LHCN-M2 (cell line): Measurements from ENCODE around the gene MTMR10. TPM values are rescaled to one million over a fixed set of nuclear protein-coding genes. Genes with fewer than 3 reads are reported as not detected.

Experiments
- DNase-seq: peaks from one replicate; pipeline ENCODE4 v3.0.0-alpha.2; 2012; ENCODE audit warnings: low read depth
- total RNA-seq: library from RNA; depleted of rRNA; stranded (reverse); fragments of >200 nt; gene quantifications from 2 replicates; pipeline ENCODE4 v1.2.3, GENCODE V29; 2014

The MTMR10 gene
- total RNA-seq, 1 experiment from 2014 or later, result 8.8 TPM

GRCh38 chr15:31013863-31014607 lies 22.6 kb upstream of the MTMR10 start:
- DNase-seq, result no peak

- DNase-seq, result no peak
Observed at GRCh38 chr15:31012455-31012854, 21.0 kb upstream of the MTMR10 start.

GRCh38 chr15:31010036-31010435 lies 18.6 kb upstream of the MTMR10 start:
- no peak for DNase-seq

GRCh38 chr15:31005660-31006059 lies 14.2 kb upstream of the MTMR10 start:
- no peak for DNase-seq

- peak; percentile 23 for DNase-seq
Observed at GRCh38 chr15:31004220-31004733, 12.8 kb upstream of the MTMR10 start.

GRCh38 chr15:31001702-31002101 lies 10.3 kb upstream of the MTMR10 start:
- DNase-seq, result no peak

- DNase-seq, result no peak
Observed at GRCh38 chr15:30999729-31000128, 8.3 kb upstream of the MTMR10 start.

- no peak for DNase-seq
Observed at GRCh38 chr15:30997270-30997669, 5.8 kb upstream of the MTMR10 start.

- no peak for DNase-seq
Observed at GRCh38 chr15:30992249-30992864, 929 bp upstream of the MTMR10 start.

- DNase-seq, result no peak
Observed at GRCh38 chr15:30990446-30991254, 778 bp downstream of the MTMR10 start.

- peak; percentile 27 for DNase-seq
Observed at GRCh38 chr15:30990036-30990435, 1.4 kb downstream of the MTMR10 start.

- no peak for DNase-seq
Observed at GRCh38 chr15:30985081-30985531, 6.3 kb downstream of the MTMR10 start.

GRCh38 chr15:30984542-30984941 lies 6.9 kb downstream of the MTMR10 start:
- no peak for DNase-seq

- DNase-seq, result no peak
Observed at GRCh38 chr15:30984118-30984517, 7.3 kb downstream of the MTMR10 start.

- no peak for DNase-seq
Observed at GRCh38 chr15:30979457-30979856, 12.0 kb downstream of the MTMR10 start.

GRCh38 chr15:30978328-30978727 lies 13.1 kb downstream of the MTMR10 start:
- no peak for DNase-seq

GRCh38 chr15:30974112-30974511 lies 17.3 kb downstream of the MTMR10 start:
- no peak for DNase-seq

- DNase-seq, result no peak
Observed at GRCh38 chr15:30973379-30973778, 18.0 kb downstream of the MTMR10 start.

GRCh38 chr15:30969724-30970123 lies 21.7 kb downstream of the MTMR10 start:
- no peak for DNase-seq

GRCh38 chr15:30963681-30964080 lies 27.7 kb downstream of the MTMR10 start:
- DNase-seq, result no peak

GRCh38 chr15:30962659-30963058 lies 28.8 kb downstream of the MTMR10 start:
- no peak for DNase-seq

- DNase-seq, result no peak
Observed at GRCh38 chr15:30962079-30962478, 29.3 kb downstream of the MTMR10 start.
